MCF 10A (cell line): ENCODE results near the gene SPACA7. TPM values are rescaled to one million over a fixed set of nuclear protein-coding genes. Genes with fewer than 3 reads are reported as not detected.

Experiments used
- BruUV-seq: library from RNA; stranded (reverse); fragments of 400-500 nt; replicated peaks from 2 replicates; lab custom pipeline; 2021; lab: Mats Ljungman, UMichigan
- CTCF ChIA-PET: fragments of 300-600 bp; sonication (Branson Sonifier 250); formaldehyde crosslinking; extraction: SDS; loops from one replicate; lab custom pipeline; 2021; ENCODE audit warnings: antibody characterized with exemption, inconsistent platforms; lab: Yijun Ruan, JAX
- POLR2A ChIA-PET: fragments of 300-600, 350-650 bp; sonication (Branson Sonifier 250); formaldehyde crosslinking; extraction: SDS; loops from one replicate; lab custom pipeline; 2020; ENCODE audit warnings: antibody characterized with exemption, inconsistent platforms; lab: Yijun Ruan, JAX
- DNase-seq: peaks from one replicate; pipeline ENCODE4 v3.0.0-alpha.2; 2018; ENCODE audit not compliant: unreplicated experiment
- H3K27ac Mint-ChIP-seq: one replicate; pipeline ENCODE4 v1.8.0; 2022; ENCODE audit warnings: mild to moderate bottlenecking, low read depth, mixed read lengths; ENCODE audit not compliant: unreplicated experiment
- H3K27me3 Mint-ChIP-seq: one replicate; pipeline ENCODE4 v1.8.0; 2022; ENCODE audit warnings: mixed read lengths; ENCODE audit not compliant: insufficient read depth, unreplicated experiment
- H3K36me3 Mint-ChIP-seq: one replicate; pipeline ENCODE4 v1.8.0; 2022; ENCODE audit warnings: mild to moderate bottlenecking, moderate library complexity, mixed read lengths; ENCODE audit not compliant: insufficient read depth, unreplicated experiment
- H3K4me1 Mint-ChIP-seq: one replicate; pipeline ENCODE4 v1.8.0; 2022; ENCODE audit warnings: mixed read lengths; ENCODE audit not compliant: insufficient read depth, unreplicated experiment
- H3K4me3 Mint-ChIP-seq: one replicate; pipeline ENCODE4 v1.8.0; 2022; ENCODE audit warnings: mild to moderate bottlenecking, moderate library complexity, mixed read lengths; ENCODE audit not compliant: unreplicated experiment
- H3K9me3 Mint-ChIP-seq: one replicate; pipeline ENCODE4 v1.8.0; 2022; ENCODE audit warnings: mixed read lengths; ENCODE audit not compliant: unreplicated experiment
- intact Hi-C: fragments of 100-400 bp; cut with micrococcal nuclease; formaldehyde crosslinking; loops from 2 replicates; pipeline ENCODE4 v1.14.1; 2022
- total RNA-seq: library from RNA; stranded (reverse); gene quantifications from 2 replicates; pipeline ENCODE4 v1.2.3, GENCODE V29; 2022
- TF ChIP-seq, protein P1 (sequence below): fragments of 200-600 bp; IDR thresholded peaks from one replicate; pipeline ENCODE4 v1.8.0; 2022; ENCODE audit warnings: antibody characterized with exemption, mild to moderate bottlenecking; ENCODE audit not compliant: unreplicated experiment

Gene SPACA7
- total RNA-seq, 1 experiment from 2014 or later = not detected

DNA sequence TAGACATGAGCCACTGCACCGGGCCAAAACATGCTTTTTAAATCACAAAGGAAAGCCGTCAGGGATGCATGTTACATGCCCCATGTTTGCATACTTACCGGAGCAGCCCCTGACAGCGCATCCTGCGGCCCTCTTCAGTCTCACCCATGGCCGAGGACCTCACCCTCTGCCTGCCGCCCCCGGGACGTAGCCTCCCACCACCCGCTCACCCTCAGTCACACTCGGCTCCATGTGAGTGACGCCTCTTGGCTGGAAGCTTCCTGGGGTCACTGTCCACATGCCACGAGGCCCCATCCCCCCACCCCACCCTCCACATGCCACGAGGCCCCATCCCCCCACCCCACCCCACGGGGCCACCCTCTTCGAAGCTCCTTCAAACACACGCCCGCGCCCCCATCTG, 46.1 kb upstream of the SPACA7 start:
- H3K4me1 Mint-ChIP-seq = no peaks in the 10 kb centered on the region
- peaks cover 25% of the 10 kb centered on the region for H3K9me3 Mint-ChIP-seq
- no peak overlapping the region for H3K4me3 Mint-ChIP-seq
- intact Hi-C loops = no loop called here
- ChIA-PET CTCF (no interaction called here), POLR2A (no interaction called here)
- DNase-seq = no peak
- BruUV-seq = no TSS peak
- no peaks in the 10 kb centered on the region for H3K36me3 Mint-ChIP-seq
- TF ChIP-seq, protein P1, sequence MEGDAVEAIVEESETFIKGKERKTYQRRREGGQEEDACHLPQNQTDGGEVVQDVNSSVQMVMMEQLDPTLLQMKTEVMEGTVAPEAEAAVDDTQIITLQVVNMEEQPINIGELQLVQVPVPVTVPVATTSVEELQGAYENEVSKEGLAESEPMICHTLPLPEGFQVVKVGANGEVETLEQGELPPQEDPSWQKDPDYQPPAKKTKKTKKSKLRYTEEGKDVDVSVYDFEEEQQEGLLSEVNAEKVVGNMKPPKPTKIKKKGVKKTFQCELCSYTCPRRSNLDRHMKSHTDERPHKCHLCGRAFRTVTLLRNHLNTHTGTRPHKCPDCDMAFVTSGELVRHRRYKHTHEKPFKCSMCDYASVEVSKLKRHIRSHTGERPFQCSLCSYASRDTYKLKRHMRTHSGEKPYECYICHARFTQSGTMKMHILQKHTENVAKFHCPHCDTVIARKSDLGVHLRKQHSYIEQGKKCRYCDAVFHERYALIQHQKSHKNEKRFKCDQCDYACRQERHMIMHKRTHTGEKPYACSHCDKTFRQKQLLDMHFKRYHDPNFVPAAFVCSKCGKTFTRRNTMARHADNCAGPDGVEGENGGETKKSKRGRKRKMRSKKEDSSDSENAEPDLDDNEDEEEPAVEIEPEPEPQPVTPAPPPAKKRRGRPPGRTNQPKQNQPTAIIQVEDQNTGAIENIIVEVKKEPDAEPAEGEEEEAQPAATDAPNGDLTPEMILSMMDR = no peak
- H3K27me3 Mint-ChIP-seq = no peaks in the 10 kb centered on the region
- H3K27ac Mint-ChIP-seq = no peak overlapping the region

- no peak for DNase-seq
- no peak overlapping the region for H3K4me3 Mint-ChIP-seq
- BruUV-seq = no TSS peak
- no peaks in the 10 kb centered on the region for H3K4me1 Mint-ChIP-seq
- no peaks in the 10 kb centered on the region for H3K36me3 Mint-ChIP-seq
- POLR2A ChIA-PET = interaction anchor here (0.6 kb wide), 1 partner anchor 11 kb away, joined by 3 read pairs; no protein-coding TSS in a partner anchor
- H3K9me3 Mint-ChIP-seq = peaks cover 19% of the 10 kb centered on the region
- CTCF ChIA-PET = no interaction called here
- TF ChIP-seq, protein P1 = no peak
- intact Hi-C loops = no loop called here
- H3K27me3 Mint-ChIP-seq = no peaks in the 10 kb centered on the region
- H3K27ac Mint-ChIP-seq = no peak overlapping the region
Observed at GRCh38 chr13:112330479-112331381, 45.4 kb upstream of the SPACA7 start.

GRCh38 chr13:112331675-112332074, 44.5 kb upstream of the SPACA7 start:
- Mint-ChIP-seq H3K4me1 (no peaks in the 10 kb centered on the region), H3K27me3 (no peaks in the 10 kb centered on the region), H3K27ac (no peak overlapping the region), H3K4me3 (no peak overlapping the region), H3K36me3 (no peaks in the 10 kb centered on the region), H3K9me3 (peaks cover 23% of the 10 kb centered on the region)
- ChIA-PET POLR2A (interaction anchor here (0.6 kb wide), 1 partner anchor 12 kb away, joined by 3 read pairs; no protein-coding TSS in a partner anchor), CTCF (interaction anchor here (0.6 kb wide), 1 partner anchor 903 kb away, joined by 5 read pairs; no protein-coding TSS in a partner anchor)
- intact Hi-C loops = no loop called here
- TF ChIP-seq, protein P1 = no peak
- no peak for DNase-seq
- no TSS peak for BruUV-seq

GRCh38 chr13:112332727-112333126, 43.4 kb upstream of the SPACA7 start:
- CTCF ChIA-PET = no interaction called here
- H3K4me3 Mint-ChIP-seq = no peak overlapping the region
- POLR2A ChIA-PET = no interaction called here
- no peak overlapping the region for H3K27ac Mint-ChIP-seq
- intact Hi-C loops = no loop called here
- no TSS peak for BruUV-seq
- no peaks in the 10 kb centered on the region for H3K36me3 Mint-ChIP-seq
- no peaks in the 10 kb centered on the region for H3K4me1 Mint-ChIP-seq
- H3K27me3 Mint-ChIP-seq = no peaks in the 10 kb centered on the region
- TF ChIP-seq, protein P1 = no peak
- DNase-seq = no peak
- peaks cover 28% of the 10 kb centered on the region for H3K9me3 Mint-ChIP-seq
